WI38 (cell line): ENCODE measurements around the gene HCN1.
"Not testable (repeated sequence)": the region's sequence is repeated elsewhere in the genome, so short reads cannot be mapped to it uniquely, and the experiment has no call there.

ENCODE experiments used
- H3K4me3 ChIP-seq: 2 replicates; pipeline ENCODE4 v1.5.1; 2011; ENCODE audit warnings: low read depth, mild to moderate bottlenecking, control low read depth, low read length
- CTCF ChIP-seq: IDR thresholded peaks from 2 replicates; pipeline ENCODE4 v1.5.1; 2012; ENCODE audit warnings: low read depth, mild to moderate bottlenecking, control low read depth, low read length

The HCN1 gene

GRCh38 chr5:45355189-45355992 is 340.8 kb downstream of the HCN1 start:
- no peak overlapping the region for H3K4me3 ChIP-seq
- TF ChIP-seq CTCF, result no peak

GRCh38 chr5:45336464-45336863 is 359.7 kb downstream of the HCN1 start:
- no peak for TF ChIP-seq CTCF

GRCh38 chr5:45335978-45336377 is 360.2 kb downstream of the HCN1 start:
- no peak overlapping the region for H3K4me3 ChIP-seq
- TF ChIP-seq CTCF, result no peak

More at GRCh38 chr5:45336464-45336863, 359.7 kb downstream of the HCN1 start:
- no peak overlapping the region for H3K4me3 ChIP-seq

GRCh38 chr5:45335346-45335745 is 360.8 kb downstream of the HCN1 start:
- no peak for TF ChIP-seq CTCF
- no peak overlapping the region for H3K4me3 ChIP-seq

GRCh38 chr5:45334939-45335338 is 361.2 kb downstream of the HCN1 start:
- H3K4me3 ChIP-seq, result no peak overlapping the region
- no peak for TF ChIP-seq CTCF

- H3K4me3 ChIP-seq, result not testable (repeated sequence)
Observed at GRCh38 chr5:45312627-45313026, 383.6 kb downstream of the HCN1 start.

GRCh38 chr5:45295231-45295630 is 400.9 kb downstream of the HCN1 start:
- no peak for TF ChIP-seq CTCF
- H3K4me3 ChIP-seq, result no peak overlapping the region

- no peak overlapping the region for H3K4me3 ChIP-seq
- no peak for TF ChIP-seq CTCF
Observed at GRCh38 chr5:45288746-45289145, 407.4 kb downstream of the HCN1 start.
